DMS53 (cell line): Measurements from ENCODE around the gene CYLD.
A peak's percentile ranks its signal among the peaks of the same experiment; 100 is the strongest.

Source experiments
- DNase-seq: peaks from one replicate; lab custom pipeline; 2025; lab: John Stamatoyannopoulos, UW

Gene CYLD

DNA sequence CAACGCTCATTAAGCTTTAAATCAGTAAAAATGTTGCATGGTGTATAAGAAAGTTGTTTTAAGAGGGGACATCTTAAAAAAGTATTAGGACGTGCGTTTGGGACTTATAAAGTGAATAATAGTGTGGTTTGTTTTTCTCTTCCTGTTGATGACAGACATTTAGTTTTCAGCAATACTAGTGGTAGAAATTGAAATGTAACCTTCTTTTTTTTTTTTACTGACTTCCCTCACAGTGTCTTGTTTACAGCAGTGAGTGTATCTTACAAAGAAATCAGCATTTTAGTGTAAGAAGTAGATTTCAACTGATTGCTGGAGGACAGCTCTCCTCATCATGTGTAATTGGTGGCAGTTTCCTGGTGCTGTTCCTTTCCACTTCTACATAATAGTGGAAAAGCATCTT lies 39.6 kb downstream of the CYLD start:
- no peak for DNase-seq

DNA sequence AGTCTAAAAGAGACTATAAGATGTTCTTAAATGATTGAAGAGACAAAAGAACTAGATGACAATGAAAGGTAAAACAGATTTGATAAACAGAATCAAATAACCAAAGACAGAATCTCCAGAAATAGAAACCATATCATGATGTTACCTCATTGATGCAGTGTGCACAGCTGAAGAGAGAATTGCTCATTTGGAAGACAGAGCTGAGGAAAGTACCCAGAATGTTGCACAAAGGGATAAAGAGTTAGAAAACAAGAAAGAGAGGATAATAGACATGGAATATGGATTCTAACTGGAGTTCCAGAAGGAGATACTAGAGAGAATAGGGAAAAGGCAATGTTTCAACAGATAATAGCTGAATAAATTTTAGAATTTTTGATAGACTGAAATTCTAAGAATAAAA lies 47.9 kb downstream of the CYLD start:
- no peak for DNase-seq

DNA sequence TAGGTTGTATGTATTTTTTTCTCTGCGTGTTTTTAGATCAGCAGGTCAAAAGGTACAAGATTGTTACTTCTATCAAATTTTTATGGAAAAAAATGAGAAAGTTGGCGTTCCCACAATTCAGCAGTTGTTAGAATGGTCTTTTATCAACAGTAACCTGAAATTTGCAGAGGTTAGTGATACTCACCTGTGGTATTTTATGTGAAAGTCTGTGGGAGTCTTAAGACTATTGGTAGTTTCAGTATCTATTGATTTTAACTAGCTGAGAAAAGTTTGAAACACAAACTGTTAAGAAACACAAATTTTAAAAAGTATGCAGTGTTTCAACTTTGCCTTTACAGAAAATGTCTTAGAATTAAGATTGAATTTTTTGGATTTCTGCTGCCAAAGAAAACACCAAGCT lies 49.6 kb downstream of the CYLD start:
- DNase-seq = no peak

DNA sequence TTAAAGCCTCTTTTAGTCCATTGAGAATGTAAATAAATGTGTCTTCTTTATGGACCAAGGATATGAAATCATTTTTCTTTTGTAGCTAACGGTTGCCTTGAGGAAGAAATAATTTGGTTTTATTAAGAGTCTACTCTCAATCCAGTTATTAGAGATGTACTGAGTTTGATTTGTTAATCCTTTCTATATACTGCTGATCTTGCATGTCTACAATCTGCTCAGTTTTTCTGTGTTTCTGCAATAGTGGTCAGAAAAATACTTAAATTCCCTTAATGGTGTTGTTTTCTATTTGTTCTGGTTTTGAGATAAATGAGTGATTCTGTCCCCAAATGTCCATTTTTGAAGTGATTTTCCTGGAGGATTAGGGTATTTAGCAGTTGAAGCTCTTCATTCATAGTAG lies 54.9 kb downstream of the CYLD start:
- DNase-seq = no peak

DNA sequence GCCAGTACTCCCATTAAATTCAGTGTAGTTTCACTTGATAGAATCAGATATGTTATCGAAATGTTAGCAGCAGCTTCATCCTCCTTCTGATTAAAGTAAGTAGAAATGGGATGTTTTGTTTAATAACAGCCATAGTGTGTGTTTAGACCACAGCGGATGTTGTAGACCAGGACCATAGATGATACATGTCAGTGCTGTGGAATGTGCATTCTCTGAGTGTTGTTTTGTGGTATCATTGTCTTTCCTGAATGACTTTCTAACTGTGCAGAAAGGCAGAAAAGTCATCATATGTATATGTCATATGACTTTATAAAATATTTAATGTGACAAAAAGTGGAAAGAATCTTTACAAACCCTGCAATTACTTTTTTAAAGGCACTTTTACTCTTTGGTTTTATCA lies 55.6 kb downstream of the CYLD start:
- DNase-seq = no peak

DNA sequence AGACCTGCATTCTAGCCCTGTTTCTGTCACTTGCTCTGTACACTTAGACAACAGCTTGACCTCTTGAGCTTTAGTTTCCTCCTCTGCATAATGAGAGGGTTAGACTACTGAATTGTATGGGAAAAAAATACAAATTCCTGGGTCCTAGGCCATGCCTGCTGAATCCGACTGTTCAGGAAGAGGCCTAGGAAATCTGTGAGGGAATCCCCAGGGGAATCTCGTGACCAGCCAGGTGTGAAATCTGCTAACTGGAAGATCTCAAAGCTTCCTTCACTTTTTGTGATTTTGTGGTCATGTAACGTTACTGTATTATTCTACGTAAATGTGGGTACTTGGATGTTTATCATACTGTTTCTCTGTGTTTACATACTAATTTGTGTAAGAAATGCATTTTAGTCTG lies 58.2 kb downstream of the CYLD start:
- no peak for DNase-seq

DNA sequence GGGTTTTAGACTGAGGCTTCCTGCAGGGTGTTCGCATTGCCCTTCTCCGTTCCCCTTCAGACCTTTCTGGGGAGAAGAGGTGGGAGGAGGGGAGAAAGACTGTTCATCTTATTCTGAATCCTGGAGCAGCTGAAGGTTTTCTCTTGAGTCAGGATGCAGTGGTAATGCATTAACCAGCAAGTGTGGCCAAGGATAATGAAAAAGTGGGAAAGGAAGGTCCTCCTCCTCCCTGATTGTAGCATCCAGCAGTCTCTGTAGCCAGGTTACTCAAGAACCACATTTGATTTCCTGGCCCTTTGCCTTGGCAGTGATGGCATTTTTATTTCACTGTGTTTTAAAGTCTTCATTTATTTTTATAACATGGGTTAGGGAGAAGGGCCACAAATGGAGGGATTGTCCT lies 59.1 kb downstream of the CYLD start:
- no peak for DNase-seq

DNA sequence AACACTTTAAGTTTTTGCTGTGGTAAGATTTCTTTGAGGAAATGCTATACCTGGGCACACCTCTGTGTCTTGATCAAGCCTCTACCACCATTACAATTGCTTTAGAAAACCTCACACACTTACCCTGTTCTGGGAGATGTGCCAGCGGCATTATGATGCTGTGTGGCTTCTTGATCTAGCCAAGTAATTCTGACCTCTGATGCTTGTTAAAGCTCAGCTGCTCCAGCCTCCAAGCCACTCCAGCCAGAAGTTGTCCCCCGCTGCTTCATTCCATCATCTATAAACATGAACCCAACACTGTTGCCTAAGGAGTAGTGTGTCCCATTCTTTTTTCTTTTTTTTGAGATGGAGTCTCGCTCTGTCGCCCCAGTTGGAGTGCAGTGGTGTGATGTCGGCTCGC lies 60.1 kb downstream of the CYLD start:
- no peak for DNase-seq

DNA sequence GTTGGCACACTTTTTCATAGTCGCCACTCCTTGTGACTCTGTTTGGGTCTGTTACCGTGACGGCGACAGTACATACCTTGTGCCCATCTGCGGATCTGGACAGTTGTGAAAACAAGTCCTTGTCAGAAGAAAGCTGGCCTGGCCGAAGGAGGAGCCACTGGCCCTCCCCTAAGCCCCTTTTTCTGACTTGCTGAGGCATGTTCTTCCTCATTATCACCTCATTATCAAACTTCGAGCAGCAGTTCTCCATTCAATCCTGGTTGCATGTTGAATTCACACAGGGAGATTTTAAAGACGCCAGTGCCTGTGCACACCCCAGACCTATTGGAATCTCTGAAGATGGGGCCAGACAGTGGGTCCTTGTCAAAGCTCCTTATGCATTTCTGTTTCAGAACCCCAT lies 61.1 kb downstream of the CYLD start:
- DNase-seq = no peak

DNA sequence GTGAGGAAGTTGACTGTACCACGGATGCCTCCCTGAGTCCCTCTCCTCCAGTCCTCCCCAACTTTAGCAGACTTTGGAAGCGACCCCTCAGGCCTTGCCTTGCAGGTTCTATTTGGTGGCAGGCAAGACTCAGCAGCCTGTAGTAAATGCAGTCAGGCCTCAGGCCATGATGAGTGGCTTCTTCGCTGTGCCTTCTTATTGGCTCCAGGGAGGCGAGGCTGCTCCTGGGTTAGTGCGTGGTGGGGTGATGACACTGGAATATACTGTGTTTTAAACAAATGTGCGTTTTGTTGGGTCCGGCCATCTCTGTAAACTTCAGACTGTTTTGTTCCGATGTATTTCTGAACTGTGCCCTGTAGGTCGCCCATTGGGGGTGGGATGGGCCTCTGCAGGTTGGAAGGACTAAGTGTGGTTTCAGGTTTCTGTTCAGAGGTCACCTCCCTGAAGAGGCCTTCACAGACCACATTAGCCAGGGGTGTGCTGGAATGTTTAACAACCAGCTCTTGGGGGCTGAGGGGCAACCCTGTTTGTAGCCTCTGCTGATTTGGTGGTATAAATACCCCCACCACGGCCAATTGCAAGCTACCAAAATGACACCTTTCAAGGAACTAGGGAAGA lies 62.5 kb downstream of the CYLD start:
- DNase-seq = no peak

DNA sequence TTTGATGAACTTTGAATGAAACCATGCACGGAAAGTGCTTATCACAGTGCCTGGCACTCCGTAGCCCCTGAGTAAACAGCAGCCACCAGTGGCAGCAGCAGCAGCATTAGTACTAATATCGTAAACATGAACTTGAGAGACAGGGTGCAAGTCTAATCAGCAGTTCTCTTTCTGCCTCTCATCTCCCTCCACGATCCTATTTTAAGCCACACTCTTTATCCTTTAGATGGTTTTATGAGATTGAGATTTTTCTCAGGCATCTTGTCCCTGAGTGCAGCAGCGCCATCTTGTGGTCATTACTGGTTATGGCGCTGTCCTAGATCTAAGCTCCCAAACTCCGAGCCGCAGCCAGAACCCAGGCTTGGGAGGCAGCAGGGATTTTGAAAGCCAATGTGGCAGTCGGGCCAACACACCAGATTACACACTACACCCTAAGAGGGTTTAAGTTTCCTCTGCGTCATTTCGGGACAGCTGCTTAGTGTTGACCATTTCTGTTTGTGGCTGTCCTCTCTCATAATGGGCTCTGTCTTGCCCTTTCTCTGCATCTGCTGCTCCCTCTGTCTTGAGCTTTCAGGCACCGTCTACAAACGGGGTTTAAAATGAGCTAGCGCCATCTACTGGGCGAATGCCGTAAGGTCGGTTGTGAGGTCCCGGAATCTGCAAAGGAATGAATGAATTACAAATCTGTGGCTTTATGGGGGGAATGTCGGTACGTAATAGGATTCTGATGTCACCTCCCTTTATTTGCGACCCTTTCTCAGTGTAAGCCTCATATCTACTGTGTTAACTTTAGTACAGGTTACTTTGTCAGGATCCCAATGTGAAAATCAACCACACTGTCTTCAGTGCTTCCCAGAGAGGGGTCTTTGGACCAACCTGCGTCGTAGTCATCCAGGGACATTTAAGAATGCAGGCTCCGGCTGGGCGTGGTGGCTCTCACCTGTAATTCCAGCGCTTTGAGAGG lies 64.5 kb downstream of the CYLD start:
- peak; percentile 93 for DNase-seq

DNA sequence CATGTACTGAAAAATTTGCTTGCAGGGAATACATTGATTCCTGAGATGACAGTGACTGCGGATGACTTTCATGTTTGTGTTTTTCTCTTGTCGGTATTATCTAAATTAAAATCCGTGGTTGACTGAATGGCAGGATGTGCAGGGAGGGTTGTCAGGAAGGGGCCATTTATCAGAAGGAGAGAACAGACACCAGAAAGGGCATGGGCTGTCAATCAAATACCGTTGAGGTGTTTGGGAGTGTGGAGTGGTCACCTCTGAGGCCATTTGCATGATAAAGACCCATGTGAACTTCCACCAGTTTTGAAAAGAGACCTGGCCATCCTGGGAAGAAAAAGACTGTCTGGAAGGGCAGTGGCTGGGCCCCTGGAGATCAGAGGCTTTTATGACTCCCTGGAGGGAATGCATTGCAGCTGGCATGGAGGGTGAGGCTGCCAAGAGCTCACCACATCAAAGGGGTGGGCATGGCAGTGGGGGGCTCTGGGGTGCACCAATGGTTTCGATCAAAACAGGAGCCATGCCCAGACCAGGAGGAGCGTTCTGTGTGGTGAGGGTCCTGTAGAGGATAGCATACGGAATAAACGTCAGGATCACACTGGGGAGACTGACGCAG lies 67.1 kb downstream of the CYLD start:
- DNase-seq = no peak

DNA sequence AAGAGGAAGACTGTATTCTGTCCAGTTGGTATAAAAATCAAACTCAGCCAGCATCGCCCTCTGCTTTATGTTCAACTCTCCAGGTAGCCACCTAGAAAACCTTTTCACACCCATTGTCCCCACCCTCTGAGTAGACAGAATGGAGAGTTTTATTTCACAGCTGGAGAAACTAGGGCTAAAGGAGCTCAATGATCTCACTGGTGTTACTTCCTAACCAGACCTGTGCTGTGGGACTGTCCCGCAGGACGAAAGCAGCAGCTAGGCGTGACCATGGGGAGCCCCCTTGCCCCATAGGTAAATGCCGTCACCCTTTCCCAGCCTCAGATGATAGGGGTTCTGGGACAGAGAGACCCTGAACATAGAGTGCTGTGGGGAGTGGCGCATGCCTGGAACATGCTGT lies 67.7 kb downstream of the CYLD start:
- no peak for DNase-seq

DNA sequence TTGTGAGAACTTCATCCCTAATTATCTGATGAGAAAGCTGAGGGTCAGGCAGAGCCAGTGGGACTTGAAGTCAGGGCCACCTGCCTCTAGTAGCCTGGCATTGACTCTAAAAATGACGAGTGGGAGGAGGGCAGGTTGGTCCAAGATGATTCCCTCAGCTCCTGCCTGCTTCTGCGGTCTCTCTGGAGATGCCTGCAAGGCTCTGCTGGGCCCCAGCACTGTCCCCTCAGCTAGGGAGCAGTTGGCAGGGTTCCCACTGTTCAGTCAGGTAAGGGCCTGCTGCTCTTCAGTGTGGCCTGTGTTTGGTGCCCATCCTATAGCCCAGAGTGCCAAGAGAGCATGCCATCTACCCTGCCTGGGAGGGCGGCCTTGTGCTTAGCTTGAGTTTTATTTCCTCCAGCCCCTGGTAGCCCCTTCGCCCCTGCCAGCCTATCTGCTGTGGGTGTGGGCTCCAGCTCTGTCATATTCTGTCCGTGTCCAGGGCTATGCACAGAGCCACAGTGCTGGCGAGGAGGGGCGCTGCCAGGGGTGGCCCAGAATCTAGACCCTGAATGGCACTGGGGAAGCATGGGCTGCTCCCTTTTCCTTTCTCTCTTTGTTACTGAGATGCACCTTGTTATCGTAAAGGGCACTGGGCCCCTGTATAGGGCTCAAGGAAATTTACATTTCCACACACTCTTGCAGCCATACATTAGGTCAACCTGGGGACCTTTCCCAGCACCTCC lies 68.5 kb downstream of the CYLD start:
- DNase-seq = no peak

DNA sequence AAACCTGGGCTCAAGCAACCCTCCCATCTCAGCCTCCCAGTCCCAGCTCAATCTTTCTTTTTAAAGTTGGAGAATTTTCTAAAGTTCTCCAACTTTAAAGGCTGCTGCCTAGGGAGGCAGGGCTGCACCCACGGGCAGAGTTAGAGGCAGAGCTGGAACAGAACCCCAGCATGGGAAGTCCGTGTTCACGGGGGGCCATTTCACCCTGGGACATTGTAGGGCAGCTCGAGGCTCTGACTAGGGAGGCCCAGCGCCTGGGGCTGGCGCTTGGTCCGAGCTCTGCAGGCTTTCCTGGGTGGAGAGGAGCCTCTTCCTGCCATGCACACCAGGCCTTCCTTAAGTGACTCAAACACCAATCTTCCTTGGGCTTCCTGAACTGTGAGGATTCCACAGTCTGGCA lies 70.2 kb downstream of the CYLD start:
- no peak for DNase-seq

DNA sequence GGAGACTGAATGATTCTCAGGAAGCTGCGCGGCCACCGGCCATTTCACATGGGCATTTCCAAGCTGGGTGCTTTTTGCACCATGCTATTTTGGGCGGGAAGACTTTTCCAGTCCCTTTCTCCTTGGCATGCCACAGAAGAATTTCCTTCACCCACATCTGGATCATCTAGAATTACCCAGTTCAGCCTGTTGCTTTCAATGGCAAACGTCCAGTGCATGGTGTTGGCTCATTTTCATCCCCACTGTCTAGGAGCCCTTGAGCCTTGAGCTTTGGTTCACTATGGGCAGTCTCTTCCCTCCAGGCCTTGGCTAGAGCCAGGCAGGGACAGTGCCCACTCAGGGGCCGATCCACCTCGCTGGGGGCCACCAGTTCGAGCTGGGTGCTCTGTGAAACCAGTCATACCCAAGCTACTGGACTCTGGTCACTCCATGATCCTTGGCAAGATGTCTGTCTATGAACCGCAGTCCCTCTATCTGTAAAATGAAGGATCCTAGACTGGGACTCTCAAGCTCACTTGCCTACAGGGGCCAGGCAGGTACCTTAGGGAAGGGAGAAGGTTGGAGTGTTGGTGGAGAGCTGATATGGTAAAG lies 71.1 kb downstream of the CYLD start:
- no peak for DNase-seq

DNA sequence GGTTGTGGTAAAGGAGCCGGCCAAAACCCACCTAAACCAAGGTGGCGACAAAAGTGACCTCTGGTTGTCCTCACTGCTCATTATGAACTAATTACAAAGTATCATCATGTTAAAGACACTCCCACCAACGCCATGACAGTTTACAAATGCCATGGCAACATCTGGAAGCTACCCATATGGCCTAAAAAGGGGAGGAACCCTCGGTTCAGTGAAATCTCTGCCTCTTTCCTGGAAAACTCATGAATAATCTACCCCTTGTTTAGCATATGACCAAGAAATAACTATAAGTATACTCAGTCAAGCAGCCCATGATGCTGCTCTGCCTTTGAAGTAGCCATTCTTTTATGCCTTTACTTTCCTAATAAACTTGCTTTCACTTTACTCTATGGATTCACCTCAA lies 72.2 kb downstream of the CYLD start:
- DNase-seq = no peak

DNA sequence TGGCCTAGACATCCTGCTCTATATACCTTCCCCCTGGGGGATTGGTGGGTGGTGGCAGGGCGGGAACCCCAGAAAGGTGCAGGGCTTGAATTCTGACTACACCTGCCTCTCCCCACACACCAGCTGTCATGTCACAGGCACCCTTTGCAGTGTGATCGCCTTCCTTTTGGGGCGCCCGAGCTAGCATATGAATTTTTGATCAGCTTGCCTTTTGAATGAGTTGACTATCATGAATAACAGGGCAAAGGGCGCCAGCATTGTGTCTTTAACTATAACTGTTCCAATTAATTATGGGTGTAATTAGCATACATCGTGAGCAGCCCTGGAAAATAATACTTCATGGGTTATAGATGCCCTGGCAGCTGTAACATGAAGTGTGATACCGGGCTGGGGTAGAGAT lies 72.7 kb downstream of the CYLD start:
- no peak for DNase-seq

DNA sequence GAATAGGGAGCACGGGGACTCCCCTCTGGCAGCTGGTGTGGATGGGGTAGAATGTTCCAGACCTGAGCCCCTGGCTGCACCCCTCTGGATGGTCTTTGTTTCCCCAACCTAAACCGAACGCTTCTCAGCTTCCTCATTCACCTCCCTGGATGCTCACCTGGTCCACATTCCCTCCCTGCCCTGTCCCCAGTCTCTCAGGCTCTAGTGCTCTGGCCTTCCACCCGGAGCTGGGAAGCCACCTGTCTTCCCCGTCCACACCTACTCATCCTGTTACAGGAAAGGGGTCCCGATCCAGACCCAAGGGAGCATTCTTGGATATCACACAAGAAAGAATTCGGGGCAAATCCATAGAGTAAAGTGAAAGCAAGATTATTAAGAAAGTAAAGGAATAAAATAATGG lies 73.5 kb downstream of the CYLD start:
- no peak for DNase-seq

DNA sequence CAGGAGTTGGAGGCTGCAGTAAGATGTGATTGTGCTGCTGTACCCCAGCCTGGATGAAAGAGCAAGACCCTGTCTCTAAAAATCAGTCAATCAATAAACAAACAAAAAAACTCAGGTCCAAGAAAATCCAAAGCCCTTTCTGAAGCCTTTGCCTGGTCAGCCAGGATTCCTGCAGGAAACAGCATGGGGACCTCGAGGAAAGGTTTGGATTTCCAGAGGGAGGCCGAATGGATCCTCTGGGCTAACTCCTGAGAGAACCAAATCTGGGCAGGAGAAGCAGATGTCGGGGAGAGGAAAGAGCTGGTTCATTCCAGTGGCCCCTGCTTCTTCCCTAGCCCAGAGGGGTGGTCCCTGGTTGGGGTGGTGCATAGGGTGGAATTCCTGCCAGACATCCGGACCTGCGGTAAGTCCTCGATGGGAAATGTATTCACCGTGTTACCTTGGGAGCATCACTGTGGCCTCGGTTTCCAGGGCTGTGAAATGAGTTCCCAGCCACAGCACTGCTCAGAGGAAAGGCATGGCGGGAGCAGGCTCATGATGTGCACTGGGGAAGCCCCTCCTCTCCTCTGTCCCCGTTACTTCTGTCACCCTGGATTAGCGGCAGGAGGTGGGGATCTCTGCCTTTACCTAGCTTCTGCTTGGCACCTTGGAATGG lies 75.1 kb downstream of the CYLD start:
- DNase-seq = no peak

DNA sequence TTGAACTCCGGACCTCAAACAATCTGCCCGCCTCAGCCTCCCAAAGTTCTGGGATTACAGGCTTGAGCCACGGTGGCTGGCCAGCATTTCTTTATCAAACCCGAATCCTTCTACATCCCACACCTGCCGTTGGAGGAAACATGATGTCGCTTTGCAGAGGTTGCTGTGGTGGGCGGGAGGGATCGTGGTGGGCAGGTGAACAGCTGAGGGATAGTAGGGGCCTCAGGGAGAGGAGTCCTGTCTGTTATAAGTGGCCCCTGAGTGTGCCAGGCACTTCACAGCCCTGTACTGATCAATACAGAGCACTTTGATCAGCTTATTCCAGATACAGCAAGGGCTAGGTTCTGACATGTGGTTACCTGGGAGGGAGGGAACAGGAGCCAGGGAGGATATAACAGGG lies 76.5 kb downstream of the CYLD start:
- DNase-seq = no peak

DNA sequence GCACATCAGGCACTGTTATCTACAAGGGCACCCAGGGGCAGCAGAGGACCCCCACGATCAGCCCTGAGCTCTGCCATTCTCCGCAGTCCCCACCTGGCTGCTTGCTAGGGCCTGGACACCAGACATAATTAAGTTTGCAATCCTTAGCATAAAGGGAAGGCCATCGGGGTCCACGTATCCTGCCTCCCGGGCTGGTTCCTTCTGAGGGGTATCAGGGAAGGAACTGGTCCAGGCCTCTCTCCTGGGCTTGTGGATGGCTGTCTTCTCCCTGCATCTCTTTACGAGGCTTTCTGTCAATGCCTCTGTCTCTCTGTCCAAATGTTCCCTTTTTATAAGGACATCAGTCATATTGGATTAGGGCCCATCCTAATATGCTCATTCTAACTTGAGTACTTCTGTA lies 77.8 kb downstream of the CYLD start:
- no peak for DNase-seq
